K562 (cell line): Measurements from ENCODE around the gene SNX15. TPM values are rescaled to one million over a fixed set of nuclear protein-coding genes. Genes with fewer than 3 reads are reported as not detected.

Experiments used
- BCLAF1 ChIP-seq, 2 experiments: fragments of 450-650 bp in 1 of 2; IDR thresholded peaks; 2 replicates each; pipeline ENCODE4 v1.6.1; 2011 to 2017; ENCODE audit warnings: low read depth in 2 of 2, antibody characterized with exemption in 1 of 2, borderline replicate concordance in 1 of 2, low read length in 1 of 2, mild to moderate bottlenecking in 1 of 2, mixed read lengths in 1 of 2; ENCODE audit not compliant: control insufficient read depth in 1 of 2
- BHLHE40 ChIP-seq: IDR thresholded peaks from 2 replicates; pipeline ENCODE4 v1.6.1; 2011; ENCODE audit warnings: low read length, improper control_type of control experiment
- DEAF1 ChIP-seq: fragments of 450-650 bp; formaldehyde crosslinking; IDR thresholded peaks from 2 replicates; pipeline ENCODE4 v1.4.0; 2020; ENCODE audit warnings: mild to moderate bottlenecking, moderate library complexity
- ELF2 ChIP-seq: fragments of 250-450 bp; sonication (Bioruptor Pico); IDR thresholded peaks from 2 replicates; pipeline ENCODE4 v1.5.0; 2021; ENCODE audit warnings: mild to moderate bottlenecking
- ETV1 ChIP-seq: fragments of 450-650 bp; conservative IDR thresholded peaks from 2 replicates; pipeline ENCODE4 v1.6.1; 2016; ENCODE audit warnings: missing genetic modification characterization, control low read depth, low read depth, missing compliant biosample characterization
- ETV5 ChIP-seq: sonication (generic); formaldehyde crosslinking; IDR thresholded peaks from 2 replicates; pipeline ENCODE4 v1.4.0; 2020; ENCODE audit warnings: low read depth, mild to moderate bottlenecking, missing genetic modification reagents
- HMG20A ChIP-seq: fragments of 450-650 bp; formaldehyde crosslinking; conservative IDR thresholded peaks from 2 replicates; pipeline ENCODE4 v1.4.0; 2020; ENCODE audit warnings: mild to moderate bottlenecking, mixed read lengths
- HMGXB4 ChIP-seq: sonication (generic); formaldehyde crosslinking; IDR thresholded peaks from 2 replicates; pipeline ENCODE4 v1.8.1; 2023; ENCODE audit warnings: mild to moderate bottlenecking, missing genetic modification reagents
- KDM5B ChIP-seq: fragments of 200-600 bp; sonication (generic); IDR thresholded peaks from 2 replicates; pipeline ENCODE4 v1.6.1; 2012; ENCODE audit warnings: low read depth, mild to moderate bottlenecking, moderate library complexity, low read length, control low read depth, inconsistent platforms; ENCODE audit not compliant: insufficient replicate concordance
- RERE ChIP-seq: sonication (generic); formaldehyde crosslinking; IDR thresholded peaks from 2 replicates; pipeline ENCODE4 v1.8.0; 2023; ENCODE audit warnings: missing genetic modification reagents, mild to moderate bottlenecking, borderline replicate concordance
- TBP ChIP-seq: optimal IDR thresholded peaks from 2 replicates; pipeline ENCODE3; 2011; ENCODE audit warnings: low read depth, low read length, improper control_type of control experiment
- TFAP4 ChIP-seq: sonication (generic); formaldehyde crosslinking; IDR thresholded peaks from 2 replicates; pipeline ENCODE4 v1.8.0; 2022; ENCODE audit warnings: missing genetic modification reagents, mild to moderate bottlenecking, moderate library complexity, borderline replicate concordance
- ZFP1 ChIP-seq: fragments of 450-650 bp; formaldehyde crosslinking; IDR thresholded peaks from 2 replicates; pipeline ENCODE4 v1.4.0; 2020; ENCODE audit warnings: mild to moderate bottlenecking, mixed read lengths
- polyA plus RNA-seq, 8 experiments: library from polyadenylated mRNA; depleted of rRNA in 4 of 8; stranded (reverse) in 5 of 8; unstranded in 3 of 8; fragments of >200 nt; fragmentation: Nextera tagmentation in 2 of 8; fragmentation: Illumina TruSeq in 1 of 8; extraction: Ambion mirVana in 2 of 8; extraction: Trizol in 1 of 8; gene quantifications; 2 replicates each; pipeline versions ENCODE4 v1.2.1 to v1.2.3, GENCODE V29; 2011 to 2014; ENCODE audit warnings: inconsistent platforms in 1 of 8, missing spikeins in 1 of 8
- total RNA-seq, 7 experiments: library from RNA; depleted of rRNA in 6 of 7; stranded (reverse); fragments of >200 nt in 6 of 7; fragmentation: Illumina TruSeq in 2 of 7; extraction: Trizol in 2 of 7; gene quantifications; 2 replicates each; pipeline versions ENCODE4 v1.2.1 to v1.2.3, GENCODE V29; 2011 to 2021; ENCODE audit warnings: low replicate concordance in 1 of 7

Gene SNX15
- total and polyA plus RNA-seq, 9 of the 15 experiments (the other 6 are each of a cell fraction or from before 2014, with no cell fraction given): 1.8 to 27.8 (median 15.2) TPM

GRCh38 chr11:64996710-64997380, 30.4 kb upstream of the SNX15 start, which contains the start of gene BATF2 (continued):
- no peak for TF ChIP-seq RERE (CRISPR knock-in tag)
- TF ChIP-seq BCLAF1 (IDR thresholded peaks at IDR 0.05; ENCODE audit: borderline replicate concordance in 1 of 2, control insufficient read depth in 1 of 2, low read depth in 2 of 2, low read length in 1 of 2): no peak
- TF ChIP-seq DEAF1: peak; percentile 81
- no peak; the same call in 1 of the 2 replicates for TF ChIP-seq ELF2 (CRISPR knock-in tag)
- TF ChIP-seq TFAP4 (CRISPR knock-in tag): peak; percentile 99
- peak; percentile 64 for TF ChIP-seq TBP
- TF ChIP-seq HMG20A (CRISPR knock-in tag): no peak
- 0 out of 2 replicates have a peak, but pooled peaks have one; percentile 34 for TF ChIP-seq ETV5 (CRISPR knock-in tag)
- peak; percentile 89 for TF ChIP-seq BHLHE40
- no peak for TF ChIP-seq ZFP1 (CRISPR knock-in tag)
- peak; percentile 48 for TF ChIP-seq KDM5B
- no peak; the same call in none of the 2 replicates for TF ChIP-seq ETV1 (tag)
- peak; percentile 88; the same call in 1 of the 2 replicates for TF ChIP-seq HMGXB4 (CRISPR knock-in tag)
